Right lobe of liver (tissue), 6 donors: ENCODE data around the gene GTF3C1. TPM values are rescaled to one million over a fixed set of nuclear protein-coding genes. Genes with fewer than 3 reads are reported as not detected.
A peak's percentile ranks its signal among the peaks of the same experiment; 100 is the strongest.
"Not testable (repeated sequence)": the region's sequence is repeated elsewhere in the genome, so short reads cannot be mapped to it uniquely, and the experiment has no call there.

Experiments used
- ATAC-seq, 4 donors: fragments of 200-7000 bp; cut with Tn5 transposase; one replicate each; pipeline ENCODE4 v1.9.1; 2020; ENCODE audit warnings: mild to moderate bottlenecking in 4 of 4, moderate library complexity in 4 of 4
- DNase-seq, 3 donors: peaks; one replicate each; pipeline ENCODE4 v3.0.0-alpha.2; 2020
- H3K27ac ChIP-seq, 3 donors: fragments of 200-600 bp; one replicate each; pipeline ENCODE4 v1.8.0; 2022
- H3K27me3 ChIP-seq, 2 donors: fragments of 200-600 bp; one replicate each; pipeline ENCODE4 v1.8.0; 2022
- H3K36me3 ChIP-seq, 4 donors: fragments of 200-600 bp; sonication (generic) in 1 of 4; one replicate each; pipeline versions ENCODE4 v1.5.1 to v1.8.0; 2017 to 2022; ENCODE audit warnings: control low read depth in 1 of 4
- H3K4me1 ChIP-seq, 4 donors: fragments of 200-600 bp; sonication (generic) in 1 of 4; one replicate each; pipeline versions ENCODE4 v1.5.1 to v1.8.0; 2017 to 2022; ENCODE audit warnings: control low read depth in 1 of 4
- H3K4me3 ChIP-seq, 3 donors: fragments of 200-600 bp; one replicate each; pipeline ENCODE4 v1.8.0; 2022
- H3K9me3 ChIP-seq, 4 donors: fragments of 200-600 bp; sonication (generic) in 1 of 4; one replicate each; pipeline versions ENCODE4 v1.5.1 to v1.8.0; 2017 to 2022; ENCODE audit warnings: control low read depth in 1 of 4
- POLR2A ChIP-seq: fragments of 450-650 bp; IDR thresholded peaks from one replicate; pipeline ENCODE4 v1.6.1; 2017; ENCODE audit warnings: antibody characterized with exemption, mild to moderate bottlenecking
- WGBS: methylation state at CpG from one replicate; pipeline ENCODE4 v1.1.6; 2018; ENCODE audit warnings: low coverage, low lambda C conversion rate; ENCODE audit not compliant: insufficient coverage; ENCODE audit errors: missing lambda C conversion rate; 5-methylcytosine and 5-hydroxymethylcytosine counted together
- intact Hi-C, 2 donors: fragments of 100-400 bp; cut with DNase I; formaldehyde crosslinking; loops; one replicate each; pipeline versions ENCODE4 v1.11.2 to v1.14.1; 2022
- total RNA-seq, 6 experiments: library from RNA; depleted of rRNA in 2 of 6; stranded (reverse); fragments of >200 nt in 2 of 6; fragmentation: NEBNext Ultra II Directional in 3 of 6; extraction: Animal tissue kit (Norgen Biotek cat#: 25700) in 3 of 6; gene quantifications; one replicate each; pipeline versions ENCODE4 v1.1.0 to v1.2.4, GENCODE V29; 2016 to 2023
- TF ChIP-seq, protein P1 (sequence below), 4 donors: fragments of 200-600 bp in 3 of 4; fragments of 450-650 bp in 1 of 4; IDR thresholded peaks; one replicate each; pipeline versions ENCODE4 v1.5.1 to v1.8.0; 2016 to 2022; ENCODE audit warnings: antibody characterized with exemption in 4 of 4, mild to moderate bottlenecking in 2 of 4
- donor health status: DM: no; HTN: yes; CAD: no.
- donor health status: DM: no; HTN: no; CAD: no.
- donor health status: DM: no; HTN: no; CAD: no.
- donor health status: DM: no; HTN: yes; CAD: no.
- donor health status: DM: no; HTN: yes; CAD: no.

GTF3C1 gene
- total RNA-seq, 6 experiments from 2014 or later: 25.3 to 53.3 (median 26.9) TPM

GRCh38 chr16:27439271-27440018, 110.3 kb downstream of the GTF3C1 start:
- no peak for TF ChIP-seq POLR2A
- TF ChIP-seq, protein P1, sequence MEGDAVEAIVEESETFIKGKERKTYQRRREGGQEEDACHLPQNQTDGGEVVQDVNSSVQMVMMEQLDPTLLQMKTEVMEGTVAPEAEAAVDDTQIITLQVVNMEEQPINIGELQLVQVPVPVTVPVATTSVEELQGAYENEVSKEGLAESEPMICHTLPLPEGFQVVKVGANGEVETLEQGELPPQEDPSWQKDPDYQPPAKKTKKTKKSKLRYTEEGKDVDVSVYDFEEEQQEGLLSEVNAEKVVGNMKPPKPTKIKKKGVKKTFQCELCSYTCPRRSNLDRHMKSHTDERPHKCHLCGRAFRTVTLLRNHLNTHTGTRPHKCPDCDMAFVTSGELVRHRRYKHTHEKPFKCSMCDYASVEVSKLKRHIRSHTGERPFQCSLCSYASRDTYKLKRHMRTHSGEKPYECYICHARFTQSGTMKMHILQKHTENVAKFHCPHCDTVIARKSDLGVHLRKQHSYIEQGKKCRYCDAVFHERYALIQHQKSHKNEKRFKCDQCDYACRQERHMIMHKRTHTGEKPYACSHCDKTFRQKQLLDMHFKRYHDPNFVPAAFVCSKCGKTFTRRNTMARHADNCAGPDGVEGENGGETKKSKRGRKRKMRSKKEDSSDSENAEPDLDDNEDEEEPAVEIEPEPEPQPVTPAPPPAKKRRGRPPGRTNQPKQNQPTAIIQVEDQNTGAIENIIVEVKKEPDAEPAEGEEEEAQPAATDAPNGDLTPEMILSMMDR (IDR thresholded peaks at IDR 0.05): no peak
- WGBS: 71% methylated on average over 10 of the region's 18 CpGs
- ATAC-seq: no peak

GRCh38 chr16:27437946-27438345, 111.8 kb downstream of the GTF3C1 start:
- Histone ChIP-seq H3K9me3 (no peaks in the 10 kb centered on the region), H3K27me3 (no peaks in the 10 kb centered on the region), H3K4me1 (no peaks in the 10 kb centered on the region), H3K27ac (no peak overlapping the region), H3K36me3 (no peaks in the 10 kb centered on the region), H3K4me3 (no peak overlapping the region)
- DNase-seq: no peak
- no peak for ATAC-seq
- TF ChIP-seq, protein P1 (IDR thresholded peaks at IDR 0.05): no peak
- TF ChIP-seq POLR2A: no peak
- 73% methylated on average over 4 of the region's 6 CpGs for WGBS
- intact Hi-C loops: no loop called here

More at GRCh38 chr16:27439271-27440018, 110.3 kb downstream of the GTF3C1 start:
- Histone ChIP-seq H3K4me3 (no peak overlapping the region), H3K9me3 (no peaks in the 10 kb centered on the region), H3K4me1 (no peaks in the 10 kb centered on the region), H3K36me3 (no peaks in the 10 kb centered on the region), H3K27ac (no peak overlapping the region), H3K27me3 (no peaks in the 10 kb centered on the region)
- DNase-seq: peak in 2 of 3 donors; percentile 3 to 23
- intact Hi-C loops: no loop called here

DNA sequence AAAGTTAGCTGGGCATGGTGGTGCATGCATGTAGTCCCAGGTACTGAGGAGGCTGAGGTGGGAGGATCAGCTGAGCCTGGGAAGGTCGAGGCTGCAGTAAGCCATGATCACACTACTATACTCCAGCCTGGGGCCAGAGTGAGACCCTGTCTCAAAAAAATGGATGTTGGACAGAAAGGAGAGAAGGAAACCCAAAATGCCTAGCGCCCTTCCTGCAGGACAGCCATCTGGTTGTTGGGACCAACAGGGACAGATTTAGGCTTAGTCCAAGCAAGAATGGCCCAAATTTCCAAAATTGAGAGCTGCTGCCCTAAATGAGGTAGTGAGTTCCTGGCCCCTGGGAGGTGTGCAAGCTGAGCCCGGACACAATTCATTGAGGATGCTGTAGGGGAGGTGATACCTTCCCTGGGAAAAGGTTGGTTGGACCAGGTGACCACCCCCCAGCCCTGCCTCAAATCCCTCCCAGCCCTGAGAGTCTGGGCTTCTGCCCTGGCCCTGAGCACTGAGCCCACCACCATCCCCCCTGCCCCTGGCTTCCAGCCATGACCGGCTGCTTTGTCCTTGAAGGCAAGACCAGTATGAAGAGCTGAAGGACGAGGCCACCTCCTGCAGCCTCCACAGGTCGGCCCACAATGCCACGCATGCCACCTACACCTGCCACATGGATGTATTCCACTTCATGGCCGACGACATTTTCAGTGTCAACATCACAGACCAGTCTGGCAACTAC, 112.6 kb downstream of the GTF3C1 start:
- no peak overlapping the region for H3K27ac ChIP-seq
- H3K4me1 ChIP-seq: no peaks in the 10 kb centered on the region
- ATAC-seq (no peak), DNase-seq (peak in 2 of 3 donors; percentile 11 to 41)
- H3K36me3 ChIP-seq: no peaks in the 10 kb centered on the region
- no peak for TF ChIP-seq POLR2A
- TF ChIP-seq, protein P1 (IDR thresholded peaks at IDR 0.05): no peak
- 83% methylated on average over 2 of the region's 9 CpGs for WGBS
- intact Hi-C loops: no loop called here
- H3K27me3 ChIP-seq: no peaks in the 10 kb centered on the region
- H3K4me3 ChIP-seq: no peak overlapping the region
- no peaks in the 10 kb centered on the region for H3K9me3 ChIP-seq

DNA sequence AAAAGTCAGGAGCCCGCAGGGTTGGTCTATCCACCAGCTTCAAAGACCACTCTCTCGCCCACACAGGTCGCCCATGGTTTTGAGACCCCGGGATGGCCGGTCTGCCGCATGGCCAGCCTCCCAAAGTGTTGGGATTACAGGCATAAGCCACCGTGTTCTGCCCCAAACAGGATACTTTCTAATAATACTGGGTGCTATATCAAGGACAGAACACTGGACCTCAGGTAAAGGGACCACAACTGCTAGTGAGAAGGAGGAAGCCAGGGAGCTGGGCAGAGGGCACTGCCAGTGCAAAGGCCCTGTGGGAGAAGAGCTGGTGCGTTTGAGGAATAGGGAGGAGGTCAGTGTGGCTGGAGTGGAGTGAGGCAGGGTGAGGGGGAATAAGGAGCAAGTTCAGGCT, 113.6 kb downstream of the GTF3C1 start:
- DNase-seq (peak in 1 of 3 donors; percentile 26), ATAC-seq (no peak)
- no peaks in the 10 kb centered on the region for H3K4me1 ChIP-seq
- no peaks in the 10 kb centered on the region for H3K27me3 ChIP-seq
- no peaks in the 10 kb centered on the region for H3K9me3 ChIP-seq
- no peak for TF ChIP-seq POLR2A
- TF ChIP-seq, protein P1 (IDR thresholded peaks at IDR 0.05): no peak
- 76% methylated on average over 6 of the region's 8 CpGs for WGBS
- no peak overlapping the region for H3K4me3 ChIP-seq
- intact Hi-C loops: no loop called here
- H3K36me3 ChIP-seq: no peaks in the 10 kb centered on the region
- H3K27ac ChIP-seq: no peak overlapping the region

GRCh38 chr16:27435146-27435545, 114.6 kb downstream of the GTF3C1 start:
- DNase-seq, H3K4me3 ChIP-seq, ATAC-seq, H3K27me3 ChIP-seq, H3K36me3 ChIP-seq, H3K4me1 ChIP-seq, H3K27ac ChIP-seq, H3K9me3 ChIP-seq, intact Hi-C loops: not testable (repeated sequence)
- 90% methylated on average over 5 of the region's 5 CpGs for WGBS
